NCI-H146 (cell line): ENCODE results near the gene TCOF1.
"Not testable (repeated sequence)": the region's sequence is repeated elsewhere in the genome, so short reads cannot be mapped to it uniquely, and the experiment has no call there.

ENCODE experiments used
- DNase-seq: peaks from one replicate; lab custom pipeline; 2025; lab: John Stamatoyannopoulos, UW

TCOF1 gene

GRCh38 chr5:150404535-150404934, 47.0 kb downstream of the TCOF1 start:
- DNase-seq = no peak

GRCh38 chr5:150404941-150405816, 47.7 kb downstream of the TCOF1 start:
- DNase-seq = no peak

- DNase-seq = no peak
Observed at GRCh38 chr5:150406103-150406722, 48.7 kb downstream of the TCOF1 start.

- peak; percentile 36 for DNase-seq
Observed at GRCh38 chr5:150406723-150407095, 49.2 kb downstream of the TCOF1 start.

GRCh38 chr5:150407096-150407720, 49.7 kb downstream of the TCOF1 start:
- DNase-seq = peak; percentile 42

GRCh38 chr5:150408231-150408943, 50.9 kb downstream of the TCOF1 start:
- DNase-seq = no peak

GRCh38 chr5:150409638-150410523, 52.4 kb downstream of the TCOF1 start:
- peak; percentile 75 for DNase-seq

GRCh38 chr5:150410524-150411244, 53.2 kb downstream of the TCOF1 start:
- peak; percentile 55 for DNase-seq

GRCh38 chr5:150411245-150411979, 53.9 kb downstream of the TCOF1 start:
- DNase-seq = no peak

- no peak for DNase-seq
Observed at GRCh38 chr5:150412319-150413175, 55.0 kb downstream of the TCOF1 start, which contains the start of gene CD74. CD74 (minus strand) TSS chr5:150412910; CDS start chr5:150412749, 161 bp downstream.

- DNase-seq = no peak
Observed at GRCh38 chr5:150413176-150413901, 55.8 kb downstream of the TCOF1 start.

GRCh38 chr5:150413902-150414790, 56.6 kb downstream of the TCOF1 start:
- DNase-seq = not testable (repeated sequence)

- DNase-seq = no peak
Observed at GRCh38 chr5:150419630-150420270, 62.3 kb downstream of the TCOF1 start.

- no peak for DNase-seq
Observed at GRCh38 chr5:150422075-150422474, 64.6 kb downstream of the TCOF1 start.

GRCh38 chr5:150422758-150423157, 65.3 kb downstream of the TCOF1 start:
- DNase-seq = no peak

- DNase-seq = not testable (repeated sequence)
Observed at GRCh38 chr5:150426165-150426564, 68.7 kb downstream of the TCOF1 start.
